Muscle layer of colon (tissue), 2 donors: Measurements from ENCODE around the gene TMTC2.
"Not testable (repeated sequence)": the region's sequence is repeated elsewhere in the genome, so short reads cannot be mapped to it uniquely, and the experiment has no call there.

Experiments used
- H3K27ac ChIP-seq: one replicate; pipeline ENCODE4 v1.7.0; 2013; ENCODE audit warnings: low read depth, mild to moderate bottlenecking, low read length, moderate library complexity
- H3K27me3 ChIP-seq, 2 donors: one replicate each; pipeline ENCODE4 v1.7.0; 2013; ENCODE audit warnings: low read length in 2 of 2, mild to moderate bottlenecking in 2 of 2; ENCODE audit not compliant: insufficient read depth in 2 of 2, control insufficient read depth in 1 of 2
- H3K36me3 ChIP-seq: one replicate; pipeline ENCODE4 v1.7.0; 2013; ENCODE audit warnings: mild to moderate bottlenecking, low read length; ENCODE audit not compliant: insufficient read depth
- H3K4me1 ChIP-seq: one replicate; pipeline ENCODE4 v1.7.0; 2013; ENCODE audit warnings: mild to moderate bottlenecking, low read length; ENCODE audit not compliant: insufficient read depth
- H3K4me3 ChIP-seq, 2 donors: one replicate each; pipeline ENCODE4 v1.7.0; 2013; ENCODE audit warnings: low read length in 2 of 2, low read depth in 1 of 2, mild to moderate bottlenecking in 1 of 2, moderate library complexity in 1 of 2
- H3K9ac ChIP-seq: one replicate; pipeline ENCODE4 v1.7.0; 2013; ENCODE audit warnings: low read length
- H3K9me3 ChIP-seq: one replicate; pipeline ENCODE4 v1.7.0; 2013; ENCODE audit warnings: mild to moderate bottlenecking, low read length
- donor health status: abdominal sarcoma.
- donor health status: Adenocarcinoma of cecum.

The TMTC2 gene

DNA sequence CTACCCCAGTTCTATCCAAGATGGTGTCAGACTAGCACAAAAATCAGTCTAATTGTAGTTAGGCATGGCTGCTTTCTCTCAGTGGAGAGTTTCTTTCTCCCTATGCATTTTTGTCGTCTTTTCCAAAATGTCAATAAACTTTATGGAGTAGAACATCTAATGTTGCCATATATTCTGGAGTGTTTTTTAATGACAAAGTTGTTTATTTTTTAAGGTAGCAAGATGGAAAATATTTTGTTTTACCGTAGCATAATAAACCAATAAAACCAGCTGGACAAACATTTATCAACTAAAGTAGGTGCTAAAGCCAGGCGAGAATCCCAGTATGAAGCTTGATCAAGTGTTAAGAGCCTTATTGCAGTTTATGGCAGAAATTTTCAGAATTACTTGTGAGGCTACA is 146.3 kb downstream of the TMTC2 start:
- no peaks in the 10 kb centered on the region for H3K27me3 ChIP-seq
- peaks cover 12% of the 10 kb centered on the region for H3K4me1 ChIP-seq
- no peak overlapping the region for H3K9ac ChIP-seq
- H3K36me3 ChIP-seq = no peaks in the 10 kb centered on the region
- H3K9me3 ChIP-seq = no peaks in the 10 kb centered on the region
- no peak overlapping the region for H3K27ac ChIP-seq
- no peak overlapping the region for H3K4me3 ChIP-seq

DNA sequence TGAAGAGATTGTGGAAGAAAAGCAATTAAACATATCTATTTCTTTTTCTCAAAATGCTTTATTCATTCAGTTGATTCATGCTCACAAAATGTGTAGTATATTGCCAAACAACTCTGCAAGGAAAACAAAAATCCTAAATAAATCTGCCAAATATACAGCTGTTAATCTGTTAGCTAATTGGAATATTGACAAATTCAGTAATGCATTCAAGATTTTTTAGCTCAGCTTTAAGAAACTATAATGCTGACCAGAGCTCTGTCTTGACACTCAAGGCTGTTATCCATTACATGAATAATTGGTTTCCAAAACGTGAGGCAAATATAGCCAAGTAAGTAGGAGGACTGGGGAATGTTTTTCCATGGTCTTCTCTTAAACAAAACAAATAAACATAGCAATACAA is 146.8 kb downstream of the TMTC2 start:
- H3K9me3 ChIP-seq = no peaks in the 10 kb centered on the region
- no peaks in the 10 kb centered on the region for H3K27me3 ChIP-seq
- no peak overlapping the region for H3K27ac ChIP-seq
- H3K4me3 ChIP-seq = no peak overlapping the region
- peaks cover 17% of the 10 kb centered on the region for H3K4me1 ChIP-seq
- no peaks in the 10 kb centered on the region for H3K36me3 ChIP-seq
- no peak overlapping the region for H3K9ac ChIP-seq

DNA sequence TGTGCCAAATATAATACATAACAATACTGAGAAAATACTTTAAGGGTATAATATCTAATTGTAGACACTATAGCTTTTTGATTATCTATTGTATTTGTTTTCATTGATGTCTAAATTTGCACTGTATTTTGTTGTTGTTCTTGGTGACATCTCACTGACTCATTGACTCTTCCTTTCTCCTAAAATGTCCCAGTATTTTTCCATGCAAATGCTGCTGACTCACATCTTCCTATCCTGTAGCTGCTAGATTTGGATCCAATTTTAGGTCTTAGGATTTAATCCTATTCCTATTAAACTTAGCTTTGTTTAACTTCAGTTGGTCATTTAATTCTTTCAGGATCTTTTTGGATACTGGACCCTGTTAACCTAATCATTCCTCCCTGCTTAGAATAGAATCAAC is 148.5 kb downstream of the TMTC2 start:
- Histone ChIP-seq H3K9me3 (no peaks in the 10 kb centered on the region), H3K36me3 (no peaks in the 10 kb centered on the region), H3K9ac (no peak overlapping the region), H3K27me3 (no peaks in the 10 kb centered on the region), H3K4me3 (no peak overlapping the region), H3K4me1 (peaks cover 21% of the 10 kb centered on the region), H3K27ac (no peak overlapping the region)

GRCh38 chr12:82838131-82838551 is 151.4 kb downstream of the TMTC2 start:
- no peaks in the 10 kb centered on the region for H3K9me3 ChIP-seq
- H3K9ac ChIP-seq = no peak overlapping the region
- H3K4me3 ChIP-seq = no peak overlapping the region
- peaks cover 36% of the 10 kb centered on the region for H3K4me1 ChIP-seq
- no peak overlapping the region for H3K27ac ChIP-seq
- H3K27me3 ChIP-seq = no peaks in the 10 kb centered on the region
- no peaks in the 10 kb centered on the region for H3K36me3 ChIP-seq

DNA sequence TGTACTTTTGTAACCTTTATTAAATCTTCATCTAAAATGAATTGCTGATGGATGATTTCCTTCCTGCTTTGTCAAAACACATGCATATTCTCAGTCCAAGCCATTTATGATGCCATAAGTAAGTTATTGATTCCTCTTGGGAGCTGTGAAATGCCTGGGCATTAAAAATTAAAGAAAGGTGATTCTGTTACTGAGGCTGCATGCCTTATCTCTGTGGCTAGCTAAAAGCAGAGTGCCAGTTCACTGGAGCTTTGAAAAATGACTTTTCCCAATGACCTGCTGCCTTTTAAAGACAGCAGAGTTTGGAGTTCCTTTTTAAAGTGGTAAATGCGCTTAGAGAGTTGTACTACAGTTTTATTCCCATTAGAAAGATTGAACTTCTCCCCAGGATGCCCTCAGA is 152.1 kb downstream of the TMTC2 start:
- Histone ChIP-seq H3K4me1 (peaks cover 36% of the 10 kb centered on the region), H3K9me3 (no peaks in the 10 kb centered on the region), H3K36me3 (no peaks in the 10 kb centered on the region), H3K4me3 (no peak overlapping the region), H3K9ac (no peak overlapping the region), H3K27ac (no peak overlapping the region), H3K27me3 (no peaks in the 10 kb centered on the region)

DNA sequence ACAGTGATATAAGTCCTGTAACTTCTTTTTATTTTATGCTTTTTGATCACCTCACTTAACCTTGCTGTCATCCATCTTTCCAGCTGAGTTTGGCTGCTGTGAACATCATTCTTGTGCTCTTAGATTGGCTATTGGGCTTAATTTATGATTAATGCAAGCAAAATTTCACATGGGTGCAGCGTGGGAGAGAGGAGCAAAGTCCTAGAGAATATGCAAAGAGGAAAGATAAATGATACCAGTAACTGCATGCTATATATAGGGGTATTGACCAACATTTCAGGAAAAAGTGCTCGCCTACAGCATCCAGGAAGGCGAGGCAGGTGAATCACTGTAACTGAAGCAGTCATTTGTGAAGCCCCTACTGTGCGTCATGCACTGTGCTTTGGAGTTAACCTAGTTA is 153.1 kb downstream of the TMTC2 start:
- Histone ChIP-seq H3K9me3 (no peaks in the 10 kb centered on the region), H3K9ac (no peak overlapping the region), H3K4me3 (no peak overlapping the region), H3K4me1 (peaks cover 36% of the 10 kb centered on the region), H3K27ac (no peak overlapping the region), H3K27me3 (no peaks in the 10 kb centered on the region), H3K36me3 (no peaks in the 10 kb centered on the region)

GRCh38 chr12:82841487-82841904 is 154.8 kb downstream of the TMTC2 start:
- Histone ChIP-seq H3K27me3 (no peaks in the 10 kb centered on the region), H3K4me3 (no peak overlapping the region), H3K27ac (no peak overlapping the region), H3K36me3 (no peaks in the 10 kb centered on the region), H3K9ac (no peak overlapping the region), H3K9me3 (no peaks in the 10 kb centered on the region), H3K4me1 (peaks cover 28% of the 10 kb centered on the region)

DNA sequence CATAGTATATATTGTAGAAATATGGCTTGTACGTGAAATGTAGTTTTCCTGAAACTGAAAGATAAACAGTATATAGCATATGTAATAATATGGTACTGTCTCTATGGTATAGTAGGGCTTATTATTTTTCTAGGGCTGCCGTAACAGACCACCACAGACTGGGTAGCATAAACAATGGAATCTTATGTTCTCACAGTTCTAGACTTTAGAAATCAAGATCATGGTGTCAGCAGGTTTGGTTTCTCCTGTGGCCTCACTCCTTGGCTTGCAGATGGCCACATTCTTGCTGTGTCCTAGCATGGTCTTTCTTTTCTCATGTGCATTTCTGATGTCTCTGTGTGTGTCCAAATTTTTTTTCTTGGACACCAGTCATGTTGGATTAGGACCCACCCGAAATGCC is 155.8 kb downstream of the TMTC2 start:
- Histone ChIP-seq H3K9ac (no peak overlapping the region), H3K4me3 (no peak overlapping the region), H3K4me1 (peaks cover 28% of the 10 kb centered on the region), H3K36me3 (no peaks in the 10 kb centered on the region), H3K9me3 (no peaks in the 10 kb centered on the region), H3K27me3 (no peaks in the 10 kb centered on the region), H3K27ac (no peak overlapping the region)

DNA sequence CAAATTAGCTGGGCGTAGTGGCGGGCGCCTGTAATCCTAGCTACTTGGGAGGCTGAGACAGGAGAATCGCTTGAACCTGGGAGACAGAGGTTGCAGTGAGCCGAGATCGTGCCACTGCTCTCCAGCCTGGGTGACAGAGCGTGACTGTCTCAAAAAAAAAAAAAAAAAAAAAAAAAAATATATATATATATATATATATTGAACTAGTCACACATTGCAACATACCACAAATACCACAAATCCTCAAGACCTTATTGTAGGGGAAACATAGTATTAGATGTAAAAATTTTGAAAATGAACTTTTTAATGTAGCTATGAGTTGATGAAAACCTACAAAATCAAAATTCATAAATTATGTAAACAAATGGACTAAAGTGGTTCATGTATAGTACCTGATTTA is 158.4 kb downstream of the TMTC2 start:
- H3K4me3 ChIP-seq, H3K36me3 ChIP-seq, H3K27me3 ChIP-seq, H3K9me3 ChIP-seq, H3K27ac ChIP-seq, H3K9ac ChIP-seq: not testable (repeated sequence)
- peaks cover 15% of the 10 kb centered on the region for H3K4me1 ChIP-seq

DNA sequence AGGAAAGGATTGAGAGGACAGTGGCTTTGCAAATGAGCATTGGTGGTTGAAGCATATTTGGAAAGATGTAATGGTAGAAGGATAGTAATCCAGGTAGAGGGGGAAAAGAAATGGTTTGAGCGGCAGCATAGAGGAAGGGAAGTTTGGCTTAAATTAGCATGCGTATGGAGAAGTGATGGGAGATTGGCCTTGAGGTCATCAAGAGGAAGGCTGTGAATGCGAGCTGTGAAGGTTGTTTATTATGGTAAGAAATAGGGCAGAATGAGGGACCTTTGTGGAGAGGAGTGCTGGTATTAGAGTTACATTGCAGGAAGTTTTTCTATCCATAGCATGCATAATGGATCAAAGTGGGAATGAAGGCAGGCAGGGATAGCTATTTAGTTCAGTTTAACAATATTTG is 162.1 kb downstream of the TMTC2 start:
- Histone ChIP-seq H3K27me3 (no peaks in the 10 kb centered on the region), H3K36me3 (no peaks in the 10 kb centered on the region), H3K4me3 (no peak overlapping the region), H3K9me3 (no peaks in the 10 kb centered on the region), H3K27ac (no peak overlapping the region), H3K9ac (no peak overlapping the region), H3K4me1 (no peaks in the 10 kb centered on the region)

DNA sequence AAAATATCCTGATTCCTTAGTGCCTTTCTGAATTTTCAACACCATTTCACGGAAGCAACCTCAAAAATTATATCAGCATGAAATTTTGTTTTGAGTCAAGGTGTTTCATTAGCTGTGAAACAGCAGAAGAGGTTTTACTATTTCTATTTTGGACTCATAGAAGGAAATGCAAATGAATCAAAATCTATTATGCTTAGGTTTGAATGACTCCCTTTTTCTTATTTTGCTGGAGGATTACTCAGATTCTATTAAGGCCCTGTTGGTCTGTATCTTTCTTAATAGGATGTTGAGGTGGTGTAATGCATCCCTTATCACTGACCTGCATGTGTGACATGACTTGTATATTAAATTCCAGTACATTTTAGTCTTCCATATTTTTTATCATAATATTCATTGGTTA is 165.8 kb downstream of the TMTC2 start:
- Histone ChIP-seq H3K27me3 (no peaks in the 10 kb centered on the region), H3K4me3 (no peak overlapping the region)

GRCh38 chr12:82855872-82856271 is 169.2 kb downstream of the TMTC2 start:
- Histone ChIP-seq H3K4me3 (no peak overlapping the region), H3K27ac (no peak overlapping the region), H3K27me3 (no peaks in the 10 kb centered on the region), H3K36me3 (no peaks in the 10 kb centered on the region), H3K9me3 (no peaks in the 10 kb centered on the region), H3K4me1 (peaks cover 1% of the 10 kb centered on the region), H3K9ac (no peak overlapping the region)

More for the DNA sequence above, 165.8 kb downstream of the TMTC2 start:
- H3K9ac ChIP-seq = no peak overlapping the region
- H3K9me3 ChIP-seq = no peaks in the 10 kb centered on the region
- no peaks in the 10 kb centered on the region for H3K4me1 ChIP-seq
- no peak overlapping the region for H3K27ac ChIP-seq
- H3K36me3 ChIP-seq = no peaks in the 10 kb centered on the region
